Measurements from ENCODE around the gene FYN. TPM values are rescaled to one million over a fixed set of nuclear protein-coding genes. Genes with fewer than 3 reads are reported as not detected.

The FYN gene
- total and polyA plus RNA-seq, 9 of the 15 experiments (the other 6 are each of a cell fraction or from before 2014, with no cell fraction given), result 2.9 to 22.1 (median 11.4) TPM

DNA sequence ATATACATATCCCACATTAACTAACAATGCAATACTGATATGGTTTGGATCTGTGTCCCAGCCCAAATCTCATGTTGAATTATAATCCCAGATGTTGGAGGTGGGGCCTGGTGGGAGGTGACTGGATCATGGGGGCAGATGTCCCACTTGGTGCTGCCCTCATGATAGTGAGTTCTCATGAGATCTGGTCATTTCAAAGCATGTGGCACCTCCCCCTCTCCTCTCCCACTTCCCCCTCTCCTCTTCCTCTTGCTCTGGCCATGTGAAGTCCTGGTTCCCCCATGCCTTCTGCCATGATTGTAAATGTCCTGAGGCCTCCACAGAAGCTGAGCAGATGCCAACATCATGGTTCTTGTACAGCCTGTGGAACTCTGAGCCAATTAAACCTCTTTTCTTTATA, 71.2 kb downstream of the FYN start:
- ChIA-PET CTCF (ENCODE audit: low intra/inter-chr PET ratio) (no interaction called here), POLR2A (no interaction called here)
- Histone ChIP-seq H3K9ac (ENCODE audit: insufficient read depth in 1 of 2, low read depth in 2 of 2, low read length in 2 of 2) (no peak overlapping the region), H4K20me1 (replicated peaks; ENCODE audit: control insufficient read depth, insufficient read depth, low read length) (no peaks in the 10 kb centered on the region), H3K9me3 (replicated peaks; ENCODE audit: control insufficient read depth, insufficient read depth, low read depth, low read length) (no peaks in the 10 kb centered on the region), H3K27ac (ENCODE audit: extremely low read depth, low read depth, low read length) (no peak overlapping the region), H3K27me3 (ENCODE audit: control insufficient read depth in 2 of 2, insufficient read depth in 2 of 2, low read length in 2 of 2) (no peaks in the 10 kb centered on the region; a peak in 3 of 5 replicates), H3K4me3 (no peak overlapping the region), H3K9me1 (ENCODE audit: control insufficient read depth, insufficient read depth, low read length) (no peaks in the 10 kb centered on the region), H2AFZ (ENCODE audit: low read depth, low read length) (no peak overlapping the region), H3K36me3 (ENCODE audit: control insufficient read depth, insufficient read depth, low read length) (no peaks in the 10 kb centered on the region), H3K79me2 (ENCODE audit: control insufficient read depth, insufficient read depth, low read length) (no peaks in the 10 kb centered on the region), H3K4me2 (ENCODE audit: insufficient read depth, low read length) (no peak overlapping the region), H3K4me1 (replicated peaks in 1 of 2; ENCODE audit: control insufficient read depth in 2 of 2, insufficient read depth in 2 of 2, low read length in 2 of 2) (peaks cover 0 to 26% of the 10 kb centered on the region in 2 experiments; a peak in 3 of 5 replicates)
- intact Hi-C loops (cut with micrococcal nuclease), result loop anchor here (5.0 kb wide), 2 partner anchors 70 to 195 kb away; partner anchors contain the start of gene FYN
- TF ChIP-seq, protein P1, sequence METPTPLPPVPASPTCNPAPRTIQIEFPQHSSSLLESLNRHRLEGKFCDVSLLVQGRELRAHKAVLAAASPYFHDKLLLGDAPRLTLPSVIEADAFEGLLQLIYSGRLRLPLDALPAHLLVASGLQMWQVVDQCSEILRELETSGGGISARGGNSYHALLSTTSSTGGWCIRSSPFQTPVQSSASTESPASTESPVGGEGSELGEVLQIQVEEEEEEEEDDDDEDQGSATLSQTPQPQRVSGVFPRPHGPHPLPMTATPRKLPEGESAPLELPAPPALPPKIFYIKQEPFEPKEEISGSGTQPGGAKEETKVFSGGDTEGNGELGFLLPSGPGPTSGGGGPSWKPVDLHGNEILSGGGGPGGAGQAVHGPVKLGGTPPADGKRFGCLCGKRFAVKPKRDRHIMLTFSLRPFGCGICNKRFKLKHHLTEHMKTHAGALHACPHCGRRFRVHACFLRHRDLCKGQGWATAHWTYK (CRISPR knock-in tag; IDR thresholded peaks at IDR 0.05), result no peak
- TF ChIP-seq HDGF (IDR thresholded peaks at IDR 0.05), result no peak
- TF ChIP-seq ZEB2 (IDR thresholded peaks at IDR 0.05), result no peak
- no peak for TF ChIP-seq BRD9 (IDR thresholded peaks at IDR 0.05; ENCODE audit: low read depth, partially characterized antibody)
- no peak for TF ChIP-seq PCBP2 (IDR thresholded peaks at IDR 0.05; ENCODE audit: low read depth, low read length, poor library complexity, severe bottlenecking)
- no peak for TF ChIP-seq CEBPB (tag; IDR thresholded peaks at IDR 0.05)
- TF ChIP-seq RBM15 (IDR thresholded peaks at IDR 0.05; ENCODE audit: insufficient read depth, low read length), result no peak
- no peak for TF ChIP-seq GTF2A2 (tag; IDR thresholded peaks at IDR 0.05)
- TF ChIP-seq PTRF (tag; IDR thresholded peaks at IDR 0.05), result no peak
- TF ChIP-seq RBM39 (optimal IDR thresholded peaks at IDR 0.05; ENCODE audit: low read depth, low read length), result no peak
- TF ChIP-seq KDM2B (CRISPR knock-in tag; IDR thresholded peaks at IDR 0.05), result no peak
- TF ChIP-seq POLR2AphosphoS5 (IDR thresholded peaks at IDR 0.05; ENCODE audit: control insufficient read depth, insufficient read depth, low read depth, low read length), result no peak
- TF ChIP-seq JUN (IDR thresholded peaks at IDR 0.05; ENCODE audit: borderline replicate concordance, low read depth, low read length), result no peak
- TF ChIP-seq JUN (CRISPR knock-in tag; IDR thresholded peaks at IDR 0.05; ENCODE audit: borderline replicate concordance), result no peak
- no peak for TF ChIP-seq RBM17 (IDR thresholded peaks at IDR 0.05; ENCODE audit: borderline replicate concordance, low read depth, low read length)
- no peak for TF ChIP-seq ZNF217 (CRISPR knock-in tag; IDR thresholded peaks at IDR 0.05)
- TF ChIP-seq ETS2 (tag; IDR thresholded peaks at IDR 0.05; ENCODE audit: borderline replicate concordance, poor library complexity, severe bottlenecking), result no peak
- DNase-seq (ENCODE audit: extremely low read depth in 1 of 4, low spot score in 3 of 4), result no peak
- no TSS peak for BruUV-seq (replicated peaks)
- no peak for ATAC-seq
- in situ Hi-C loops (cut with MboI), result no loop called here
- no peak for FAIRE-seq

Data from K562 (cell line).